Stimulated activated CD4-positive, alpha-beta T cell treated with anti-CD3 and anti-CD28 coated beads, Interleukin-4, amount 100 ng/mL, for 1 hour (primary cell): ENCODE measurements around the gene SENP3.
A peak's percentile ranks its signal among the peaks of the same experiment; 100 is the strongest.

Source experiments
- DNase-seq: peaks from one replicate; pipeline ENCODE4 v3.0.0-alpha.2; 2020

SENP3 gene

DNA sequence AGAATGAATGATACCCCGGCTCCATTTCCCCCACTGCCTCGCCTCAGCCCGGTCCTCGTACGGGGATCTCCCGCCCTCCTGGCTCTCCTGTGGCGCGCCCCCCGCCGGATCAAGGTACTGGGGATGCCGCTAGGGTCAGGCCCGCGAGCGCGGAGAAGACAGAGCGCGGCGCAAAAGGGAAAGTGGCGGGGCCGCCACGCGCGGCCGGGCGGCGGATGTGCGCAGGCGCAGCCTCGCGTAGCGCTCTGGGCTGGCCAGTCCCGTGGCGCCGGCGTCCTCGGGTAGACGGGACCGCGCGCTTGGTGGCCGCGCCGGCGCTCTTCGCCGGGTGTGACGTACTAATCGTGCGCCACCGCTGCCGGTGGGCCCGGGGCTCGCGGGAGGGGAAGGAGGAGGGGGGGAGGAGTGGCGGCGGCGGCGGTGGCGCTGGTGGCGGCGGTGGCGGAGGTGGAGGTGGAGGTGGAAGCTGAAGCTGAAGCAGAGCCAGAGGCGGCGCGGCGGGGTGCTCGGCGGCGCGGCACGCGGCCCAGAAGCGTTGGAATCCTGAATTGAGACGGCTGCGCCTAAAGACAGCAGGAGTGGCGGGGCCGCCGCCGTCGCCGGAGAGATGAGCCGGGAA lies at the start of gene SENP3:
Gene SENP3 (plus strand): TSS at position 331 of the 619 bp plus-strand sequence. CDS start 1,158 bp downstream, outside the sequence.
- DNase-seq = peak; percentile 93

- no peak for DNase-seq
These were observed 49.6 kb upstream of the SENP3 start for GRCh38 chr17:7512105-7512504.

- DNase-seq = no peak
These were observed 48.7 kb upstream of the SENP3 start for GRCh38 chr17:7512824-7513540.

GRCh38 chr17:7513850-7514419 lies 47.8 kb upstream of the SENP3 start:
- DNase-seq = no peak

DNA sequence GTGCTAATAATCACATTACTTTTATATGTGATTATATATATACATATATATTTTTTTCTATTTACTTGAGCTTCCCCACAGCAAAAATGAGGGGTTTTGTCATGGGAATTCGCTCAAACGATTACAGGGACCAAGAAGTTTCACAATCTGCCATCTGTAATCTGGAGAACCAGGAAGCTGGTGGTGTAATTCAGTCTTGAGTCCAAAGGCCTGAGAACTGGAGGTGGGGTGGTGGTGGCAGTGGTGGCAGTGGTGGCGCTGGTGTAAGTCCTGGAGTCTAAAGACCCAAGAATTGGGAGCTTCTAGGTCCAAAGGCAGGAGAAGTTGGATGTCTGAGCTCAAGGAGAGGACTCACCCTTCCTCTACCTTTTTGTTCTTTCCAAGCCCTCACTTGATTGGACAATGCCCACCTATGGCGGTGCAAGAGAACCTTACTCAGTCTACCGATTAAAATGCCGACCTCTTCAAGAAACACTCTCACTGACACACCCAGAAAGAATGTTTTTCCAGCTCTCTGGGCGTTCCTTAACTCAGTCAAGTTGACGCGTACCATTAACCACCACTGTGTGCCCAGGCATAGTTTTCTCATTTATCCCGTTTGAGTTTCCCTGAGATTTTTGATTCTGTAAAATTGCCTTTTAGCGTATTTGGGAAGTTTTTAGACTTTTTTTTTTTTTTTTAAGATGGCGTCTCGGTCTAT lies 45.7 kb upstream of the SENP3 start:
- DNase-seq = no peak

DNA sequence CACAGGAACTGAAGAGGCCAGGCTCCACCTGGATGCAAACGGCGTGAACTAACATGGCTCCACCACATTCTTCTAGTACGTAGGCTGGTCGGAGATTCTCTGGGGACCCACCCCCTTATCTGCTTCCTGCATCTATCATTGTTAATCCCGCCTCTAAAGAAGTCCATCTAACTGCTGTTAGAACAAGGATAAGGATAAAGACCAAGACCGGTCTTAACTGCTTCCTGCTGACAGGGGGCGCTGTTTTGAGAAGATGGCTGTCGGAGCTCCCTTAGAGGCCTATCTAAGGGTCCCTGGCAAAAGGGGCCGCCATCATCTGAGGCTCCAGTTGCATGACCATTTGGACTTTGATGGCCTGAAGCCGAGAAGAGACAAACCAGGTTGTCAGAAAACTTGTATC lies 38.7 kb upstream of the SENP3 start:
- DNase-seq = peak; percentile 50

- DNase-seq = no peak
These were observed 32.9 kb upstream of the SENP3 start for GRCh38 chr17:7528842-7529241.

DNA sequence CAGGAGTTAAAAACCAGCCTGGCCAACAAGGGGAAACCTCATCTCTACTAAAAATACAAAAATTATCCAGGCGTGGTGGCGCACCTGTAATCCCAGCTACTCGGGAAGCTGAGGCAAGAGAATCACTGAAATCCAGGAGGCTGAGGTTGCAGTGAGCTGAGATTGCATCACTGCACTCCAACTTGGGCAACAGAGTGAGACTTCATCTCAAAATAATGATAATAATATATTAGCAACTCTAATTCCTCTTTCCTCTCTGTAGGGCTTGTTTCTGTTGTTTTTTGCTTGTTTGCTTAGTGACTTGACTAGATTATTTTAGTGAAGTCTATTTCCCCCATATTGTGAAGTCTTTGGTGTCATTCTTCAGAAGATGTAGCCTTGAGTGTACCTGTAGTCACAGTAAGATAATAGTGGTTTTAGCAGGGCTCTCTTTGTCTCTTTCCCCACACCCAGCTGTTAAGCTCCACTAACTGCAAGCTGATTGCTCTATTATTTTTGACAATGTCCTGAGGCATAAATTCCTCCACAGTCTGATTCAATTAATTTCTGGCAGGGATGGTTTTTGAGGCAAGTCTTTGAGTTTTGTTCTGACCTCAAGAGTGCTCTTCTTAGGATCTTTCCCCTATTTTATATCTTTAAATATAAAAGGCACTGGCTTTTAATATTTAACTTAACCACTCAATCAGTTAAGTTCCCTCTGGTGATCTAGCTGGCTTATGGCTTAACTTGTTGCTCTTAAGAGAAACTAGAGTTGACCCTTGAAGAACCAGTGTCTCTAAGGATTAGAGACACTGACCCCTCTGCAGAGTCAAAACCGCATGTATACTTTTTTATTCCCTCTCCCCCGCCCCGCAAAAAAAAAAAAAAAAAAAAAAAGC lies 31.5 kb upstream of the SENP3 start:
- no peak for DNase-seq

DNA sequence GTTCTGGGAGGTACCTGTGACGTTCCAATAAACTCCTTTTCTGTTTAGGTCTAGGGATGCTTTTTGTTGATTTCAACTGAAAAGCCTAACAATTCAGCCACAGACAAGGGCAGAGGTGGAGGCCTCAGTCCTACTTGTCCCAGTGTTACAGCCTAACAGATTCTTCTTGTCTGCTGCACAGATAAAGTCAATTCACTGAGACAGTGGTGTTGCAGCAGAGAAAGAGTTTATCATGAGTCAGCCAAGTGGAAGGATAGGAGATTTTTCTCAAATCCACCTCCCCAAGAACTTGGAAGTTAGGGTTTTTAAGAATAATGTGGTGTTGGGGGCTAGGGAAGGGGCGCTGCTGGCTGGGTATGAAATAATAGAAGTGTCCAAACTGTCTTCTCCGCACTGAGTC lies 23.7 kb upstream of the SENP3 start:
- DNase-seq = no peak

DNA sequence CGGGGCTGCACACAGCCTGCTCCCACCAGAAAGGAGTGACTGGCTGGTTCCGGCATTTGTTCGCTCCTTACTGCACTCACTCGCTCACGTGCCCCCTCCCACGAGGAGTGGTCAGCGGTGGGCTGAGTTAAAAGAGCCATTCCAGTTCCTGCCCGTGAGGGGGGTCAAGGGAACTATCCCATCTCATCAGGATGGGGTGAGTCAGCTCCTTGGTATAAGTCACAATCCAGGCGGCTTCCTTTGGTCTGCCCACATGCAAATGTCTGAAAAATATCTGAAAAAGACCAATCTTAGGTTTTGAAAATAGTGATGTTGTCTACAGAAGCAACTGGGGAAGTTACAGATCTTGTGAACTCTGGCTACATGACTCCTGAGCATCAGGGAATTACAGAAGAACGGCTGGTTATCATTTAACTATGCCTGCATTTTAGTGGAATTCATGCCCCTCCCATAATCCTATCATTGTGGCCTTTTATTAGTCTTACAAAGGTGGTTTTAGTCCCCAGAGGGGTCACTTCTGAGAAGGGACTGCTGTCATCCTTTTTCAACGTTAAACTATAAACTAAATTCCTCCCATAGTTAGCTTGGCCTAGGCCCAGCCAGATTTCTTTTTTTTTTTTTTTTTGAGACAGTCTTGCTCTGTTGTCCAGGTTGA lies 22.7 kb upstream of the SENP3 start:
- DNase-seq = no peak

GRCh38 chr17:7541074-7541621 lies 20.6 kb upstream of the SENP3 start:
- DNase-seq = no peak

DNA sequence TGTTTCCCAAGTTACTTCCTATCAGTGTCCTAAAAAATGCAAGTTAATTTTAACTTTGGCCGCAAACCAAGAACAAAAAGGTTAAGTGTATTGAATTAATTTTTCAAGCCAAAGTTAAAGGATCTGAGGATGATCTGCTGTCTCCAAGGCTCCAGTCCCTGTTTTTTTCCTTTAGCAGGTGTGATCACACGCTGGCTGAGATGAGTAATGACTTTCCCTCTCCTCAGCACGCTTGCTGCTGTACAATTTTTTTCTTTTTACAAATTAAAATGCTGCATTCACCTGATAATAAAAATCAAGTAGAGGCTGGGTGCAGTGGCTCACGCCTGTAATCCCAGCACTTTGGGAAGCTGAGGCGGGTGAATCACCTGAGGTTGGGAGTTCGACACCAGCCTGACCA lies 16.8 kb upstream of the SENP3 start:
- DNase-seq = no peak

DNA sequence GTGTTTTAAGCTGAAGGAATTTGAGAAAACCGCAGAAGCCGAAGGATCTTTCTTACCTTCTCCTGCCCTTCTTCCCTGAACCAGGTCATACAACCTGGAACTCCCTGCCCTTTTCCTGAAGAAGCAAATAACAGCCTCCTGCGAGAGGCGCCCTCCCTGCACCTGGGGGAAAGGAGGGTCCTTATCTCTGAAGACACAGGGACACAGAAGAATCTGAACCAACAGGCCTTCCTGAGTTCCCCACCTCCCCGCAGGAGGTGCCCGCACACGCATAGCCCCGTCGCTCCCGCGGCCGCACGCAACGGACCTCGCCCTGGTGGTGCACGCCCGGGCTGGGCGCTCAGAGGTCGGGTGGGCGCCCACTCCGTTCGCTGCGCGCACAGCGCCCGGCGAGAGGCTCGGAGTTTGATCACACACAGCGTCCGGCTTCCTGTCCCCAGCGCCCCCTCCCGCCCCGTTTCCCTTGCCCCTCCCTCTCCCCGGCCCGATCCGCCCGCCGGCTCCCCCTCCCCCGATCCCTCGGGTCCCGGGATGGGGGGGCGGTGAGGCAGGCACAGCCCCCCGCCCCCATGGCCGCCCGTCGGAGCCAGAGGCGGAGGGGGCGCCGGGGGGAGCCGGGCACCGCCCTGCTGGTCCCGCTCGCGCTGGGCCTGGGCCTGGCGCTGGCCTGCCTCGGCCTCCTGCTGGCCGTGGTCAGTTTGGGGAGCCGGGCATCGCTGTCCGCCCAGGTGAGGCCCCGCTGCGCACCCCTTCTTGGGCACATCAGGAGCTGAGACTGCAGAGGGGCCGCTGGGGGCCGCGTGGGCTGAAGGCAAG lies 12.9 kb upstream of the SENP3 start, which contains the start of gene TNFSF12:
Gene TNFSF12 (plus strand): TSS at position 474 of the 816 bp plus-strand sequence. CDS start 96 bp downstream, at position 570.
- peak; percentile 60 for DNase-seq

GRCh38 chr17:7549401-7550055 lies 12.2 kb upstream of the SENP3 start:
- DNase-seq = peak; percentile 50

- no peak for DNase-seq
These were observed 11.4 kb upstream of the SENP3 start for GRCh38 chr17:7550344-7550743.

DNA sequence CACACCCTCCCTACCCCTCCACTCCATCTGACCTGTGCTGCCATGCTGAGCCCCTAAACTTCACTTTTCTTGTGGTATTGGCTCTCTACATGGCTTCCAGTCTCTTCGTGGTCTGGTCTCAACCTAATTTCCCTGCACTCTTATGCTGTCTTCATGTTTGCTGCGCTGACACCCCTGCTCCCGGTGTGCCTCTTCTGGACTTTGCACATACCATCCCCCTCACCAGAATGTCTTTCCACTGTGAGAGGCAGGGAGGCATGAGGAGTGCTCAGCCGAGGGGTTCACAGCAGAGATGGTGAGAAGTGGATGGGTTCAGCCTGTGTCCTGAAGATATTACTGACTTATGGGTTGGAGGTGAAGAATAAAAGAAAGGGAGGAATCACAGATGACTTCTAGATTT lies 10.3 kb upstream of the SENP3 start:
- DNase-seq = no peak

GRCh38 chr17:7552621-7553051 lies 9.1 kb upstream of the SENP3 start:
- no peak for DNase-seq

DNA sequence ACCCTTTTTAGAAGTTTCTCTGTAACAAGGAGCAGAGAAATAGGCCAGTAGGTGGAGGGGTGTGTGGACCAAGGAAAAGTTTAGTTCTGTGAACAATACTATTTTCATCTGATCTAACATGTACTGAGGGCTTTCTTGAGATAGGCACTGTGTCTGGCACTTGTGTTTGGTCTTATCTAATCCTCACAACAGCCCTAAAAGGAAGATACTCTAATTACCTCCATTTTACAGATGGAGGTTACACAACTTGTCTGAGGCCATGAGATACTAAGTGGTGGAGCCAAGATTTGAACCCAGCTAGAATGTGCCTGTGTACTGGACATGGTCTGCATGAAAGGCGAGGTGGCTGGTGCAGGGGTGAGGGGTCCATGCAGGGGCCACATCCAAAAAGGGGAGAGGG lies 8.4 kb upstream of the SENP3 start:
- no peak for DNase-seq

- DNase-seq = no peak
These were observed 6.3 kb upstream of the SENP3 start for GRCh38 chr17:7555320-7555948.

DNA sequence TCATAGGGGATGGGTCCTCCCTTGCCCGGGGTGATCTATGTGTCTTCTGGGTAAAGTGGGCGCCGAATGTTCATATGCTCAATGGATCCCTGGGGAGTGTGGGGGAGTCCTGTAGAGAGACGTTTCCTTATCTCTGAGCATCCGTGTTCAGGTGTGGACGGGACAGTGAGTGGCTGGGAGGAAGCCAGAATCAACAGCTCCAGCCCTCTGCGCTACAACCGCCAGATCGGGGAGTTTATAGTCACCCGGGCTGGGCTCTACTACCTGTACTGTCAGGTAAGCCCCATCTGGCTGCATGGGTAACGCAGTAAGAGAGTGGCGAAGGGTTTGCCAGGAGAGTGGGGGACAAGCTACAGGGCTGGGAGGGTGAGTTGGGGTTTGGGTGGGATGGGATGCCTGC lies 5.1 kb upstream of the SENP3 start:
- DNase-seq = no peak
